Left ventricle myocardium inferior (tissue), 1 donor: ENCODE data around the gene TPR. TPM values are rescaled to one million over a fixed set of nuclear protein-coding genes. Genes with fewer than 3 reads are reported as not detected.

Experiments used
- DNase-seq: peaks from one replicate; pipeline ENCODE4 v3.0.0-alpha.2; 2020
- H3K27ac ChIP-seq: fragments of 200-600 bp; replicated peaks from 2 replicates; pipeline ENCODE4 v1.8.0; 2021
- H3K27me3 ChIP-seq: fragments of 200-600 bp; 2 replicates; pipeline ENCODE4 v1.8.0; 2021; ENCODE audit warnings: low read depth
- H3K36me3 ChIP-seq: fragments of 200-600 bp; 2 replicates; pipeline ENCODE4 v1.8.0; 2021
- H3K4me1 ChIP-seq: fragments of 200-600 bp; 2 replicates; pipeline ENCODE4 v1.8.0; 2021
- H3K4me3 ChIP-seq: fragments of 200-600 bp; 2 replicates; pipeline ENCODE4 v1.8.0; 2021; ENCODE audit warnings: mild to moderate bottlenecking, moderate library complexity
- H3K9me3 ChIP-seq: fragments of 200-600 bp; replicated peaks from 2 replicates; pipeline ENCODE4 v1.8.0; 2021
- CTCF ChIP-seq: fragments of 200-600 bp; IDR thresholded peaks from 2 replicates; pipeline ENCODE4 v1.8.0; 2021; ENCODE audit warnings: antibody characterized with exemption, mild to moderate bottlenecking, borderline replicate concordance
- intact Hi-C: fragments of 100-400 bp; cut with micrococcal nuclease; formaldehyde crosslinking; loops from one replicate; pipeline ENCODE4 v1.11.0; 2022
- total RNA-seq: library from RNA; stranded (reverse); fragmentation: NEBNext Ultra II Directional; extraction: Animal tissue kit (Norgen Biotek cat#: 25700); gene quantifications from one replicate; pipeline ENCODE4 v1.2.1, GENCODE V29; 2021
- donor health status: DM: no; HTN: yes; CAD: no; lungs with severe emphysema.

TPR gene
- total RNA-seq, 1 donor from 2014 or later, result 49.8 TPM

GRCh38 chr1:186301448-186301847 lies 73.6 kb downstream of the TPR start:
- Histone ChIP-seq H3K36me3 (no peaks in the 10 kb centered on the region), H3K27me3 (no peaks in the 10 kb centered on the region), H3K27ac (no peak overlapping the region), H3K4me1 (peaks cover 6% of the 10 kb centered on the region), H3K4me3 (no peak overlapping the region), H3K9me3 (no peaks in the 10 kb centered on the region)
- DNase-seq, result no peak
- intact Hi-C loops, result no loop called here
- TF ChIP-seq CTCF, result no peak

- no peak overlapping the region for H3K4me3 ChIP-seq
- no peak for TF ChIP-seq CTCF
- H3K27ac ChIP-seq, result no peak overlapping the region
- no peaks in the 10 kb centered on the region for H3K27me3 ChIP-seq
- no peaks in the 10 kb centered on the region for H3K9me3 ChIP-seq
- H3K36me3 ChIP-seq, result no peaks in the 10 kb centered on the region
- no peaks in the 10 kb centered on the region for H3K4me1 ChIP-seq
- DNase-seq, result no peak
- intact Hi-C loops, result no loop called here
Measured at GRCh38 chr1:186300056-186300455, 75.0 kb downstream of the TPR start.

GRCh38 chr1:186299570-186299969 lies 75.5 kb downstream of the TPR start:
- intact Hi-C loops, result no loop called here
- no peak for DNase-seq
- Histone ChIP-seq H3K9me3 (no peaks in the 10 kb centered on the region), H3K27ac (no peak overlapping the region), H3K4me1 (no peaks in the 10 kb centered on the region), H3K36me3 (no peaks in the 10 kb centered on the region), H3K4me3 (no peak overlapping the region), H3K27me3 (no peaks in the 10 kb centered on the region)
- TF ChIP-seq CTCF, result no peak

- TF ChIP-seq CTCF, result no peak
- Histone ChIP-seq H3K9me3 (no peaks in the 10 kb centered on the region), H3K27ac (no peak overlapping the region), H3K27me3 (no peaks in the 10 kb centered on the region), H3K36me3 (no peaks in the 10 kb centered on the region), H3K4me1 (no peaks in the 10 kb centered on the region), H3K4me3 (no peak overlapping the region)
- no peak for DNase-seq
- intact Hi-C loops, result no loop called here
Measured at GRCh38 chr1:186298851-186299250, 76.2 kb downstream of the TPR start.

GRCh38 chr1:186297439-186298045 lies 77.5 kb downstream of the TPR start:
- Histone ChIP-seq H3K9me3 (no peaks in the 10 kb centered on the region), H3K27ac (no peak overlapping the region), H3K4me1 (no peaks in the 10 kb centered on the region), H3K4me3 (no peak overlapping the region), H3K27me3 (no peaks in the 10 kb centered on the region), H3K36me3 (no peaks in the 10 kb centered on the region)
- no peak for DNase-seq
- no peak for TF ChIP-seq CTCF
- intact Hi-C loops, result no loop called here
